Cardiac fibroblast (primary cell): ENCODE measurements around the gene NXPE1.

ENCODE experiments used
- DNase-seq, 2 donors: peaks; one replicate each; pipeline versions ENCODE4 v3.0.0 to v3.0.0-alpha.2; 2010; ENCODE audit warnings: low read depth in 2 of 2
- H3K4me3 ChIP-seq, 2 donors: replicated peaks in 1 of 2; 1 replicate in 1 of 2; 2 replicates in 1 of 2; pipeline ENCODE4 v1.5.1; 2011; ENCODE audit warnings: low read depth in 2 of 2, low read length in 2 of 2, mild to moderate bottlenecking in 2 of 2, moderate library complexity in 1 of 2
- CTCF ChIP-seq: IDR thresholded peaks from one replicate; pipeline ENCODE4 v1.5.1; 2011; ENCODE audit warnings: low read depth, mild to moderate bottlenecking, low read length, inconsistent platforms

The NXPE1 gene

GRCh38 chr11:114562166-114562916 is 2.7 kb upstream of the NXPE1 start:
- no peak for TF ChIP-seq CTCF
- peak in 1 of 2 donors; percentile 50 for DNase-seq
- no peak overlapping the region for H3K4me3 ChIP-seq

GRCh38 chr11:114556135-114556534 is 3.5 kb downstream of the NXPE1 start:
- no peak for TF ChIP-seq CTCF

GRCh38 chr11:114553642-114554041 is 6.0 kb downstream of the NXPE1 start:
- no peak overlapping the region for H3K4me3 ChIP-seq
- TF ChIP-seq CTCF, result no peak
- peak in 1 of 2 donors; percentile 32 for DNase-seq

More at GRCh38 chr11:114556135-114556534, 3.5 kb downstream of the NXPE1 start:
- no peak overlapping the region for H3K4me3 ChIP-seq
- no peak for DNase-seq

DNA sequence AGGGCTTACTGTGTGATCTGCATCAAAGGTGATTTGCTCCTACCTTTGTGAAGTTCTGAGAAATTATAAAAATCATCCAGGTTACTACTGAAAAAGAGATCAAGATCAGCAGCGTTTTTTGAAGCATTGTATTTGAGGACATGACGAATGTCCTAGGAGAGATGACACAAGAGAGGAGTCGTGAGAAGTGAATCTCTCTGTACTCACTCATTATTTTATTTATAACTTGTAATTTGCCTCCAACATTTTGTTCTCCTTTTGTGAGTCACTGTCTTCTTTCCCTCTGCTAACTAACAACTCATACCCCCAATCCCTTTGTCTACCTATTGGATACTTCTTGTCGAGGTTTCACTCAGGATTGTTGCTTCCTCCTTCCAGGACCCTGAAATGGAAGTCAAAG is 8.6 kb downstream of the NXPE1 start:
- DNase-seq, result no peak
- TF ChIP-seq CTCF, result no peak
- H3K4me3 ChIP-seq, result no peak overlapping the region

GRCh38 chr11:114525682-114526081 is 34.0 kb downstream of the NXPE1 start:
- no peak for DNase-seq
- TF ChIP-seq CTCF, result no peak
- no peak overlapping the region for H3K4me3 ChIP-seq

DNA sequence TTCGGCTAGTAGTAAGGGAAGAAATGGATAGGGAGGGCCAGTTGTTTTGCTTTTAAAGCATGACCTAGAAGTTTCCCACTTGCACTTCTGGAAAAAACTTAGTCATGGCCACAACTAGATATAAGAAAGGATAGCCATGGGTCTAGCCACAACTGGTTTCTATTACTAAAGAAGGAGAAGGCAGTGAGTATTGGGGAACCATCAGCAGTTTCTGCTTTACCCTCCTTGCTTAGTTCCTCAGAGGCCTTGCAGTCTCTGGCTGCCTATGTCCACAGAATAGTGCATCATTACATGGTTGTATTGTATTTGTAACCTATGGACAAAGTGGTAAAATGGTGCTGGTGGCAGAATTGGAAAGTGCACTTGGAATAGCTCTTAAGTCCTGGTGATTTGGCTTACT is 35.6 kb downstream of the NXPE1 start:
- no peak for DNase-seq
- H3K4me3 ChIP-seq, result no peak overlapping the region
- no peak for TF ChIP-seq CTCF

- TF ChIP-seq CTCF, result no peak
- DNase-seq, result no peak
- no peak overlapping the region for H3K4me3 ChIP-seq
These were observed 36.9 kb downstream of the NXPE1 start for GRCh38 chr11:114522818-114523217.
